Measurements from ENCODE around the gene STK40.

The STK40 gene

GRCh38 chr1:36305915-36306209 is 79.9 kb downstream of the STK40 start:
- no peak for TF ChIP-seq TCF12 (IDR thresholded peaks at IDR 0.05; ENCODE audit: low read depth)
- TF ChIP-seq EGR1 (IDR thresholded peaks at IDR 0.05), result no peak
- TF ChIP-seq USF1 (IDR thresholded peaks at IDR 0.05), result no peak
- TF ChIP-seq EP300 (IDR thresholded peaks at IDR 0.05; ENCODE audit: borderline replicate concordance), result no peak
- TF ChIP-seq RAD21 (IDR thresholded peaks at IDR 0.05; ENCODE audit: low read depth), result no peak
- no peak for TF ChIP-seq ZBTB7A (IDR thresholded peaks at IDR 0.05; ENCODE audit: low read depth)
- TF ChIP-seq CREB1 (IDR thresholded peaks at IDR 0.05; ENCODE audit: low read depth), result no peak
- TF ChIP-seq TAF1 (IDR thresholded peaks at IDR 0.05; ENCODE audit: low read depth), result no peak
- TF ChIP-seq NFIC (IDR thresholded peaks at IDR 0.05), result no peak
- no peak for TF ChIP-seq TEAD4 (IDR thresholded peaks at IDR 0.05)
- TF ChIP-seq MAX (IDR thresholded peaks at IDR 0.05), result no peak
- no peak for TF ChIP-seq REST (IDR thresholded peaks at IDR 0.05; ENCODE audit: low read depth)
- no peak for TF ChIP-seq CEBPB (IDR thresholded peaks at IDR 0.05)
- TF ChIP-seq YY1 (IDR thresholded peaks at IDR 0.05; ENCODE audit: low read depth), result no peak
- no peak for TF ChIP-seq FOXM1 (IDR thresholded peaks at IDR 0.05; ENCODE audit: borderline replicate concordance, low read depth)

GRCh38 chr1:36304970-36305914 is 80.5 kb downstream of the STK40 start:
- no peak for TF ChIP-seq EGR1 (IDR thresholded peaks at IDR 0.05)
- TF ChIP-seq TCF12 (IDR thresholded peaks at IDR 0.05; ENCODE audit: low read depth), result no peak
- no peak for TF ChIP-seq NFIC (IDR thresholded peaks at IDR 0.05)

GRCh38 chr1:36304521-36304920 is 81.2 kb downstream of the STK40 start:
- TF ChIP-seq EGR1 (IDR thresholded peaks at IDR 0.05), result no peak
- no peak for TF ChIP-seq YY1 (IDR thresholded peaks at IDR 0.05; ENCODE audit: low read depth)
- TF ChIP-seq USF1 (IDR thresholded peaks at IDR 0.05), result no peak
- no peak for TF ChIP-seq CEBPB (IDR thresholded peaks at IDR 0.05)
- no peak for TF ChIP-seq NFIC (IDR thresholded peaks at IDR 0.05)
- TF ChIP-seq REST (IDR thresholded peaks at IDR 0.05; ENCODE audit: low read depth), result no peak
- no peak for TF ChIP-seq CREB1 (IDR thresholded peaks at IDR 0.05; ENCODE audit: low read depth)
- TF ChIP-seq ZBTB7A (IDR thresholded peaks at IDR 0.05; ENCODE audit: low read depth), result no peak
- no peak for TF ChIP-seq TCF12 (IDR thresholded peaks at IDR 0.05; ENCODE audit: low read depth)
- TF ChIP-seq RAD21 (IDR thresholded peaks at IDR 0.05; ENCODE audit: low read depth), result no peak
- TF ChIP-seq TAF1 (IDR thresholded peaks at IDR 0.05; ENCODE audit: low read depth), result no peak
- TF ChIP-seq FOXM1 (IDR thresholded peaks at IDR 0.05; ENCODE audit: borderline replicate concordance, low read depth), result no peak
- TF ChIP-seq TEAD4 (IDR thresholded peaks at IDR 0.05), result no peak
- no peak for TF ChIP-seq EP300 (IDR thresholded peaks at IDR 0.05; ENCODE audit: borderline replicate concordance)
- TF ChIP-seq MAX (IDR thresholded peaks at IDR 0.05), result no peak

GRCh38 chr1:36303650-36304360 is 81.9 kb downstream of the STK40 start:
- TF ChIP-seq TEAD4 (IDR thresholded peaks at IDR 0.05) (no peak), ZBTB7A (IDR thresholded peaks at IDR 0.05; ENCODE audit: low read depth) (no peak), YY1 (IDR thresholded peaks at IDR 0.05; ENCODE audit: low read depth) (no peak), EGR1 (IDR thresholded peaks at IDR 0.05) (no peak), EP300 (IDR thresholded peaks at IDR 0.05; ENCODE audit: borderline replicate concordance) (no peak), FOXM1 (IDR thresholded peaks at IDR 0.05; ENCODE audit: borderline replicate concordance, low read depth) (no peak)

GRCh38 chr1:36303244-36303643 is 82.5 kb downstream of the STK40 start:
- TF ChIP-seq MAX (IDR thresholded peaks at IDR 0.05) (no peak), TAF1 (IDR thresholded peaks at IDR 0.05; ENCODE audit: low read depth) (no peak), TCF12 (IDR thresholded peaks at IDR 0.05; ENCODE audit: low read depth) (no peak), CREB1 (IDR thresholded peaks at IDR 0.05; ENCODE audit: low read depth) (no peak), REST (IDR thresholded peaks at IDR 0.05; ENCODE audit: low read depth) (no peak), YY1 (IDR thresholded peaks at IDR 0.05; ENCODE audit: low read depth) (no peak), RAD21 (IDR thresholded peaks at IDR 0.05; ENCODE audit: low read depth) (no peak), NFIC (IDR thresholded peaks at IDR 0.05) (no peak), CEBPB (IDR thresholded peaks at IDR 0.05) (no peak), FOXM1 (IDR thresholded peaks at IDR 0.05; ENCODE audit: borderline replicate concordance, low read depth) (no peak), TEAD4 (IDR thresholded peaks at IDR 0.05) (no peak), ZBTB7A (IDR thresholded peaks at IDR 0.05; ENCODE audit: low read depth) (no peak), USF1 (IDR thresholded peaks at IDR 0.05) (no peak), EGR1 (IDR thresholded peaks at IDR 0.05) (no peak), EP300 (IDR thresholded peaks at IDR 0.05; ENCODE audit: borderline replicate concordance) (no peak)
